ENCODE data around the gene ZNF687.

GRCh38 chr1:151266315-151266714, 15.8 kb upstream of the ZNF687 start:
- no peak for TF ChIP-seq POLR2A (IDR thresholded peaks at IDR 0.05; ENCODE audit: borderline replicate concordance, extremely low read depth, insufficient read depth, insufficient read length)
- no peak for TF ChIP-seq CTCF (IDR thresholded peaks at IDR 0.05 in 2 of 3, conservative IDR thresholded peaks at IDR 0.05 in 1 of 3; ENCODE audit: borderline replicate concordance in 1 of 3, insufficient read depth in 1 of 3, low read depth in 2 of 3, low read length in 2 of 3)

Data from HCT116 (cell line).